Cardiac atrium fibroblast (primary cell): ENCODE measurements around the gene RELN. TPM values are rescaled to one million over a fixed set of nuclear protein-coding genes. Genes with fewer than 3 reads are reported as not detected.

ENCODE experiments used
- total RNA-seq: library from RNA; depleted of rRNA; stranded (reverse); fragments of >200 nt; gene quantifications from 2 replicates; pipeline ENCODE4 v1.2.3, GENCODE V29; 2015

The RELN gene
- total RNA-seq, result under 0.01 and 0.18 TPM in 2 replicates

GRCh38 chr7:103989200-103989784, at the start of gene RELN:
TSS of gene RELN (minus strand) at chr7:103989658. CDS start at chr7:103989356, 302 bp downstream.

GRCh38 chr7:103446049-103446520, 543.4 kb downstream of the RELN start, which contains the start of gene SLC26A5:
TSS of gene SLC26A5 (minus strand) at chr7:103446207. CDS start at chr7:103421514, 24,693 bp downstream.

Other genes starting within 250 kb of the RELN start
- 16.4 and 24.3 TPM in 2 replicates for gene ORC5, start 218.4 kb upstream of the RELN start, total RNA-seq